Stomach (tissue), 4 donors: ENCODE measurements around the gene NSMCE4A.

Source experiments
- EP300 ChIP-seq: sonication (generic); formaldehyde crosslinking; IDR thresholded peaks from one replicate; pipeline ENCODE4 v1.6.1; 2017; ENCODE audit warnings: antibody characterized with exemption
- POLR2A ChIP-seq, 4 donors: fragments of 450-650 bp; IDR thresholded peaks; one replicate each; pipeline ENCODE4 v1.6.1; 2016; ENCODE audit warnings: antibody characterized with exemption in 4 of 4, control low read depth in 2 of 4, mild to moderate bottlenecking in 1 of 4, moderate library complexity in 1 of 4
- POLR2AphosphoS5 ChIP-seq, 3 donors: sonication (generic); formaldehyde crosslinking; IDR thresholded peaks; one replicate each; pipeline ENCODE4 v1.6.1; 2016; ENCODE audit warnings: antibody characterized with exemption in 3 of 3
- TF ChIP-seq, protein P1 (sequence below), 7 experiments: fragments of 450-650 bp in 4 of 7; fragments of 200-600 bp in 3 of 7; sonication (generic) in 3 of 7; IDR thresholded peaks; one replicate each; pipeline ENCODE4 v1.5.1; 2016 to 2019; ENCODE audit warnings: antibody characterized with exemption in 7 of 7, control low read depth in 2 of 7, mild to moderate bottlenecking in 1 of 7

DNA sequence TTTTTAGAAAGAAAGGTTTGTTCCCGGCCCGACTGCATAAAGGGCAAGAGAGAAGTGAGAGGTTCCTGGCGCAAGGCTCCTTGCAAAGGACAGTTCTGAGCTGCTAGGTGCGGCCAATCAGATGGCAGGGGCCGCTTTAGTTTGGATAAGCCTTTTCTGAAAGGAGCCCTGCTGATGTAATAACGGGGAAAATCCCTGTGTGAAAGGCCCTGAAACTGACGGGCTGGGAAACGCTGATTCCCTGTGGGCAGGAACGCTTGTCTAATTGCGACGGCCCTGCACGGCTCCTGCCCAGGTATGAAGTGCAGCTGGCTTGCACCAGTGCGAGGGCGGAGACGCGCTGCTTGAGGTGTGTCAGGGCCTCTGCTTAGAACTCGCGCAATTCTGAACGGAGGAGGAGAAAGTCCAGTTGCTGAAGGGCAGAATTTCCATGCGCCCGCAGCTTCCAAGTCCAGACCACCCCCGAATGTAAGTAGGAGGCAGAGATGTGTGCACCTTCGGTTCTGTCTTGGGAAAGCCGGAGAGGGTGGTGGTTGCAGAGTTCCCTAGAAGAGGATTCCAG, 44.5 kb upstream of the NSMCE4A start:
- TF ChIP-seq, protein P1, sequence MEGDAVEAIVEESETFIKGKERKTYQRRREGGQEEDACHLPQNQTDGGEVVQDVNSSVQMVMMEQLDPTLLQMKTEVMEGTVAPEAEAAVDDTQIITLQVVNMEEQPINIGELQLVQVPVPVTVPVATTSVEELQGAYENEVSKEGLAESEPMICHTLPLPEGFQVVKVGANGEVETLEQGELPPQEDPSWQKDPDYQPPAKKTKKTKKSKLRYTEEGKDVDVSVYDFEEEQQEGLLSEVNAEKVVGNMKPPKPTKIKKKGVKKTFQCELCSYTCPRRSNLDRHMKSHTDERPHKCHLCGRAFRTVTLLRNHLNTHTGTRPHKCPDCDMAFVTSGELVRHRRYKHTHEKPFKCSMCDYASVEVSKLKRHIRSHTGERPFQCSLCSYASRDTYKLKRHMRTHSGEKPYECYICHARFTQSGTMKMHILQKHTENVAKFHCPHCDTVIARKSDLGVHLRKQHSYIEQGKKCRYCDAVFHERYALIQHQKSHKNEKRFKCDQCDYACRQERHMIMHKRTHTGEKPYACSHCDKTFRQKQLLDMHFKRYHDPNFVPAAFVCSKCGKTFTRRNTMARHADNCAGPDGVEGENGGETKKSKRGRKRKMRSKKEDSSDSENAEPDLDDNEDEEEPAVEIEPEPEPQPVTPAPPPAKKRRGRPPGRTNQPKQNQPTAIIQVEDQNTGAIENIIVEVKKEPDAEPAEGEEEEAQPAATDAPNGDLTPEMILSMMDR (IDR thresholded peaks at IDR 0.05): no peak
- peak in 2 of 4 donors; percentile 71 to 74 for TF ChIP-seq POLR2A (IDR thresholded peaks at IDR 0.05)
- peak in 2 of 3 donors; percentile 66 to 89 for TF ChIP-seq POLR2AphosphoS5 (IDR thresholded peaks at IDR 0.05)
- TF ChIP-seq EP300: no peak
